HG03045 (cell line): ENCODE data around the gene TNIK.
"Not testable (repeated sequence)": the region's sequence is repeated elsewhere in the genome, so short reads cannot be mapped to it uniquely, and the experiment has no call there.

Experiments
- ATAC-seq: cut with Tn5 transposase; IDR thresholded peaks from one replicate; pipeline ENCODE4 v1.9.1; 2021; ENCODE audit warnings: mild to moderate bottlenecking, moderate library complexity; ENCODE audit not compliant: unreplicated experiment

TNIK gene

DNA sequence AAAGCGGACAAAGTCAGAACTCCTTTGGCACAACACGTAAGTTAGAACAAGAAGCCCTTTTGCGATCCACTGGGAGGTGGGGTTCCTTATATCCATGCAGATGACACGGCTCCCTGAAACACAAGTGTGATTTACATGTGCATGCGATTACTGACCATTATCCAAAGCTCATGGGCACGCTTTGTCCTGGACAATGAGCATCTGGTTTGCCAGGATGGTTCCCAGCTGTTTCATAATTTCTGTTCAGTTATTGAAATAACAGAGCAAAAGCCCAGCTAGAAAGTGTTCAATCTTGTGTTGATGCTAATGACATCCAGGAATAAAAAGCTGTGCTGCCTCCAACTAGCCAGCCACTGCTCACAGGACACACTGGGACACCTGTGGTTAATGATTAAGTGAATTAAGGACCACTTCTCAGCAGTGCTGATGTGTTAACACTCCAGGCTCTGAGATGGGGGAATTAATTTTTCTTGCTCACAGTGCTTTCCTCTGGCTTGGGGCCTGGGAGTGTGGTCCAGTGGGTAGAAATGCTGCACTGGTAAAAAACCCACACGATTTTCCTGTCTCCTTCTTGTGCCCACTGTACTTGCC is 310.6 kb downstream of the TNIK start:
- no peak for ATAC-seq

DNA sequence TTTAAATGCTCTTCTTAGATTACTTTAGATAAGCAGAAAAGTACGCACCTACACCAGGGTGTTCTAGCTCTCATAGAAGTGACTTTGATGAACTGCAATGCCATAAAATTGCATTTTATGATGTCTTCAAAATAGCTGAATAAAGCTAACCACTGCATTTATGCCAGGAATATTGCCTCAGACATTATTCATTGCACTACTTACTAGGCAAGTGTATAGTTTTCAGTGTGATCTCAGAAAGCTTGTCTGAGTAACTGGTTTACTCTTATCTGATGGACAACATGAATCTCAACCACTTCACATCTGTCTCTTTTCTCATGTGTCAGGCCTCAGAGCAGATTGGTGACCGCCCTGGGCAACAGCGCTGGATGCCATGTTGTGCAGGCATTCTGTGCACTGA is 314.4 kb downstream of the TNIK start:
- no peak for ATAC-seq

DNA sequence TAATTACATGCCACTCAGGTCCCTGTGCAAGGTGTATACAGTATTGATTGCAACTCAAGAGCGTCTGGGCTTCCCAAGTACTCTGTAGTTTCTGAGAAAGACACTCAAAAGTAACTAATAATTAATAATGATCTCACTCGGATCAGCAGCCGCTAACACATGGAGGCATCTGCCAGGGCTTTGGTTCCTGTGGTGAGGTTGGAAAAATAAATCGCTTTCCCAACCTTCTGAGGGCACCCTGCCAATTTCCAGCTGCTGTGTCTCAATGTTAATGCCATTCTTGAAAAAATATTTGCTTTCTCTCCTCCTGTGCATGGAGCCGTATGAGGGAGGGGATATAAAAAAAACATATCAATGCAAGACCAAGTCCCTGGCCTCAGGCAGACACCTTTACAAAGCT is 317.2 kb downstream of the TNIK start:
- ATAC-seq = no peak

DNA sequence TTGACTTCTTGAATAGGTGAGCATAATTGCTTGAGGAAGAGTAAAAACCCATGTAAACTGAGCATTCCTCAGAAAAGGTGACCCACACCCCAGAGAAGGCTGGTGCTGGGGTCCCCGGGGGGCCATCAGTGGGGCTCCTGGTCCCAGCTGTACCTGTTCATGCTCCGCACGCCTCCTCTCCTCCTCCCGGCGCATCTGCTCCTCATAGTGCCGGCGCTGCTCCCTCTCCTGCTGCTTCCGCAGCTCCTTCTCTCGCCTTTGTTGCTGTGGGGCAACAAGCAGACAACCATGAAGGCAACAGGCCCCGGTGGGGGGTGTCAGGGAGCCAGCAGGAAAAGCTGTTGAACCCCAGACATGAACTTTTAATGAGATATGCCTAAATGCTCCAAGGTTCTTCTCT is 320.0 kb downstream of the TNIK start:
- no peak for ATAC-seq

DNA sequence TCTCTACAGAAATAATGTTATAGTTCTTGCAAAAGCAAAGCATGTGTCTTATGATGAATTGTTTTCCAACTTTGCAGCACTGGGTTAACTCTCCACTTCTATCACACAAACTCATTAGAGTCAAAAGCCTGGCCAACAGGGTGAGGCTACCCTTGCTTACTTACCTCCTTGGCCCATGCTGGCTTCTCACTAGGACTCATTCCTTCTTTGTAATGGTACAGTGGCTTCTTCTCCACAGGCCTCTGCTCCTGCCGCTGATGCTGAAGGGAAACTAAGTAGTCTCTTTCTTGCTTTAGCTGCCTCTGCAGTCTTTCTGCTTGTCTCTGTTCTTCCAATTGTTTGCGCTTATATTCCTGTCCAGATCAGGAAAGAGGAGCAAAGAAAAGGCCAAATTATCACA is 322.2 kb downstream of the TNIK start:
- ATAC-seq = no peak

DNA sequence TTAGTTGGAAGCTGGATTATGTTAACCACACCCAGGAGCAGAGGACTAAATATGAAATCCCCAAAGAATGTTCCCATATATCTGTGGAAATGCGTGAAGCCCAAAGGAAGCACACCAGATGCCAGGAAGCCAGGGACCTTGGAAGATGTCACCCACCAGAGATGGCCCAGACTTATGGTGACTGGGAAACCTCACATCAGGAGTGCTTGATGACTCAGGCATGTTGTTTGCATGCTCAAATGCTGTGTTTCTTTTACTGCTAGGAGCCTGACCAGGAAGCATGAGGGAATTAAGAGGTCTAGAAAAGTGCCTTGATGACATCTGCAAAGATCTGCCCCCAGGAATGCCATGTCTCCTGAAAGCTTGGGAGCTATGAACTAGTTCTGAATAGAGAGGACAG is 324.7 kb downstream of the TNIK start:
- no peak for ATAC-seq

DNA sequence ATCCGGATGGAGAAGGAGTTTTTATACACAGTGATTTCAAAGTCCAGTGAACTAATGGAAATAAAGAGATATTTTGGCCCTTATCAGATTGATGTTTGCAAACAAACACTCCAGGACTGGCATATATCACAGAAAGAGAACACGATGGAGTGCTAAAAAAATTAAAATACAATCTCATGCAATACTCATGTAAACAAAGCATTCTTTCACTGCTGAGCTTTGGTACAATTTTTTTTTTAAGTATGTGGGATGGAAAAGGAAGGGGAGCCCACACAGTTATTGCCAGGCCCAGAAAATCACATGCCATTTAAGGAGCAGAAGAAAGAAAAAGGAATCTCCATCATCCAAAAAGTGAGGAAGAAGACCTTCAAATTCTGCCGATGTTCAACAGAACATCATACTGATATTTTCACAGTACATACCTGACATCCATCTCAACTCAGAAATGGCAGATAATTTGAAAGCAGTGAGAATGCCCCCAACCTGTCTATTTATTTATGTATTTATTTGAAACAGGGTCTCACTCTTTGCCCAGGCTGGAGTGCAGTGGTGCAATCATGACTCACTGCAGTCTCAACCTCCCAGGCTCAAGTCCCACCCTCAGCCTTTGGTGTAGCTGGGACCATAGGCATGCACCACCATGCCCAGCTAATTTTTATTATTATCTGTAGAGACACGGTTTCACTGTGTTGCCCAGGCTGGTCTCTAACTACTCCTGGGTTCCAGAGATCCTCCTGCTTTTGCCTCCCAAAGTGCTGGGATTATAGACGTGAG is 326.2 kb downstream of the TNIK start:
- no peak for ATAC-seq

DNA sequence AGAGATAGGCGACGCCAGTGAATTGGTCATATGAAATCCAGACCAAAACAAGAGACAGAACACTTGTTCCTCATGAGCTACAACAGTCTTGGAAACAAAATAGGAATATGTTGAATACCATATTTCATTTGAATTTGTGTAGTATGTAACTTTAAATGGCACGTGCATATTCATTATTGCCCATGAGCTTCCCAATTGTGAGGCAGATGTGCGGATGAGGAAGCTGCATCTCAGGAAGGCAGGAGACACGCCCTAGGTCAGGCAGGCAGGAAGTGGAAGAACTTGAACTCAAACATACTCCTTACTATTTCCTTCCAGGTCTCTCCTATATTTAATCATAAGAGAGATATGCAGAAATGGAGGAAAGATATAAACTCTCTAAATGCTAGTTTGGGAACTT is 326.9 kb downstream of the TNIK start:
- no peak for ATAC-seq

DNA sequence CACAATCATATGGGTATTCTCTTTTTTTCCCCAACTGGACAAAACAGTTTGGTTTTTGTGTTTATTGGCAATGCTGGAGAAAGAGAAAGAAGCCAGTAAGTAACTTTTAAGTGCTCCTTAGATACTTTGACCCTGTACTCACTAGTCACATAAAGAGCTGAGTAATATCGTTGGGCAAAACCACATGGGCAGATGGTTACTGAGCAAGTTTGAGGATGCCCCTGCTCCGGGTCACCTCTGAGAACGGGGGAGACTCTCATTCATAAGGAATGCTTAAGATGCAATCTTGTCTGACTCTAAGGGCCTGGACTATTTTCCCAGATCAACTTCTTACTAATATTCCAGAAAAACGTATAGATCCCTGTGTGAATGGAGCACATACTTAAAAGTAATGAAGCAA is 327.3 kb downstream of the TNIK start:
- ATAC-seq = no peak

DNA sequence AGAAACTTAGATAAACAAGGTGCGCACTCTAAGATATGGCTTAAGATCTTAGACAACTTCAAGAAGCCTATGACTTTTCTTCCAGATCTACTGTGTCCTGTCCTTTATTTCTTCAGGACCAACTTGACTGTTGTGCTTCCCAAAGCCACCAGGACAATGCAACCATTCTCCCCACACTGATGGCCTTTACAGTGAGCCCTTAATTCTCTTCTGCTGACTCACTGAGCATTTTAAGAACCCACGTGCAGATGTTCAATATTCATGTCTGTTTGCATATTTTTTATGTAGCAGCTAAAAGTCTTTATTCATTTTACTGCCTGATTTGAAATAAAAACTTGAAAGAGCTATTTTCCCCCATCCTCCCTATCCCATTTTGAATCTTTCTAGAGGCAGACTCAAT is 330.4 kb downstream of the TNIK start:
- no peak for ATAC-seq

DNA sequence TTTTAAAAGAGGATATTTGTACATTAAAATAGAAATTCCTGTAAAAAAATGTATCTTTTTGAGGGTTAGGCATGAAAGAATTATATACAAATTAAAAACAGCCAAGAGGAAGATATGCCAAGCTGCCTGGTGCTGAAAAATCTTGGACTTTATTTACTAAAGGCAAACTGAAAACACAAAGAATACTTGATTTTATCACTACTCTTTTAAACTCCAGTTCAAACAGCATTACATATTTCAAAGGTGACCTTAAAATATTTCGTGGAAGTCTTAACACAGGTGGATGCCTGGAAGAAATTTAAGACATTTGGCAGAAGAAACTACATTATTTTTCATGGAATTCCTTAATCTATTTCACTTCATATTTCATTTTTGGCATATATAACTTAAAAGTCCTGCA is 332.6 kb downstream of the TNIK start:
- no peak for ATAC-seq

DNA sequence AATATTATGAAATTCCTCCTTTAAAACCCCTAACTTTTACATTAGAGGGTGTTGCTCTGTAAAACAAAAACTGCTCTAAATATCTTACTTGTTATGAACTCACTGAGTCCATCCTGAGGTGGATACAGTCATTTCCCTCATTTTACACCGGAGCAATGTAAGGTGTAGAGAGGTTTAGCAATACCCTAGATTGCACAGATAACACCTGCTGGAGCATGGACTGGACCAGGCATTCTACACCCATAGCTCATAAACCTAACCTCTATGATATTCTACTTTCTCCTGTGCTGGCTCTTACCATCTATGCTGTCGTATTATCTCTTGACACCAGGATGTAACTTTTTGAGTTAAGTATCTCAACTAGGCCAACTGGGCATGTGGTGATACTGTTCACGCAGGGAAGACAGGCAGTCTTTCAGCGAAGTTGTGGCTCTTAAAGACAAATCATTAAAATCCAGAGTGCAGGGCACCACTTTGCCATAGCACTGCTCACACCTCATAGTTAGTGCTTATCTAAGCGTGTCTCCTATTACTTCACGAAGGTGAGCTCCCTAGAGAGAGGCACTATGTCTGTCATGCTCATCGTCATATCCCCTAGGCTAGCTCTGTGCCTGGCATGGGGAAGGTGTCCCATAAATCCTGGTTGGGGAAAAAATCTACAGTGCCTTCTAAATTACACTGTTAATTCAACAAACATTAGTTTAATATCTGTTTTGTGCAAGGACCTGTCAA is 333.6 kb downstream of the TNIK start:
- ATAC-seq = no peak

DNA sequence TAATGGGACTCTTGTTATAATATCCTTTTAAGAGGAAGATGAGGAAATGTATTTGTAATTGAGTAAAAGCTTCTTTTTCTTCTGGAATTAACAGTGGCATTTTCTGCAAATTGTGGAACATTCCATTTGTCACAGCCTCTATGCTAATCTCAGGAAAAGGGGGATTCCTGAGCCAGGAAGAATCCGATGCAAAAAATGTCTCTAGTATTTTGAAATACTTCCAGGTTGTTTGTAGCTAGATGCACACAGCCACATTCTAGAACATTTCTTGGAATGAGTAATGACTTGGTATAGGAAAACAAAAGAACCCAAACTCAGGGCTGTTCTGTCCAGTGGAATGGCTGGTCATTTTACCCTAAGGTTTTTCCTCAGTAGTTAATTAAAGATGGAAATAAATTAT is 335.2 kb downstream of the TNIK start:
- ATAC-seq = no peak

DNA sequence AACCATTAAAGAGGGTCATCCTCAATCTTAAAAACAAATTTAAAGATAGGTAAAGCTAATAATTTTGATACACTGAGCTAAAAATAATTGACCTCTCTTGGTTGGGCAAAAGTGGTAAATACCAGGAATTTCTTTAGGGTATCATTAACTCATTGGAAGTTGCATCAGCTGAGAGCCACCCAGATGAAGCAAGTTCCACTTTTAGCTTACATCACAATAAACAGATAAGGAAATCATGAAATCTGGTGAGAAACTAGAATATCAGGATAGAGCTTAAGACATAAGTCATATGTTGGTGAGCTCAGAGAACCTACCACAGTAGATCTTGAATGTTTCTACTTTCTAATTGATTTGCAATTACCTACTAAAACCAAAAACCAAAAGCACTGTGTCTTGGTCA is 336.3 kb downstream of the TNIK start:
- no peak for ATAC-seq

DNA sequence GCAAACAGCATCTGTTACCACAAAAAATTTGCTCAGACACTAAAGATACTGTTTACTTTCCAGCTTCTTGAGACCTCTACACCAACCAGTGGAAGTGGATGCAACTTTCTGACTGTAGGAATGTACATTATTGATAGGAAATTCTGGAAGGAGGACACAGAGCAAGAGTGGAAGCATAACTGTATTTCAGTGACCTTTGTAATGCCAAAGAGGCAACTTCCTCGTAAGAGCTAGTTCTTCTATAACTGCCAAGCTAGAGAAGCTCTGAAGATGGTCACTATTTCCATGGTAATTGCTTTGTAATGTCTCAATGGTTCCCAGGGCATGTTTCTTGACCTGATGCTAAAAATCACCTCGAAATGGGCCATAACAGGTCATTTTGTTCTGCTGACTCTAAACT is 337.3 kb downstream of the TNIK start:
- no peak for ATAC-seq

DNA sequence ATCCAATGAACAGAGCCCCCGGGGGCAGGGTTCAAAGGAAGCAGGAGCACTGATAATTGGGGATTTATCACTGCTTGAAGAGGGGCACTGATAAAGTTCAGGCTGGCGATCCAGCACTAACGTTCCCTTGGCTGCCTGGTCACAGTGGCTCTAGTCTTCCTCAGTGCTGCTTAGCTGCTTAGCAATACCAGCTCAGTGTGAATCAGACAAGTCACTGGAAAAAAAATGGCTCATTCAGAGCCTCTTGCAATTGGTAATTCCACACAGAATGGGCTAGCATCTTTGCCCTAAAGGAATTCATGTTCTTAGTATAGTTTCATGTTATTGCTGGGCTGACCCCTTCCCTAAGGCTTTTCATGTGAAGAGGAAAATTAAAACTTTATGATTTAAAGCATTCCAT is 338.0 kb downstream of the TNIK start:
- ATAC-seq = no peak

DNA sequence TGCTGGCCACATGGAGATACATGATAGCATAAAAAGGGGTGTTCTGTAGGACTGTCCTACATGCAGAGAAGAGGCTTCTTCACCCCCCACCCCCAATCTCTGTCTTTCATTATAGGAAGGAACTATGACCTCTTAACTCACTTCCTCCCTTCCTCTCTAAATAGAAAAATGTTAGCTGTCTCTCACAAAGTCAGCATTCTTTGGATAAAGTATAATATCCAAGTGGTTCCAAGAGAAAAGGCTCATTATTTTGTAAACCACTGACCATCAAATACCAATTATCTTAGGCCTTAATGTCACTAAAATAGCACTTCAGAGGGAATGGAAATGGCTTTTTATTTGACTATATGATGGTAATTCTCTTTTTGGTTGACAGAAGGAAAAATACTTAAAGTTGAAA is 338.4 kb downstream of the TNIK start:
- ATAC-seq = no peak

DNA sequence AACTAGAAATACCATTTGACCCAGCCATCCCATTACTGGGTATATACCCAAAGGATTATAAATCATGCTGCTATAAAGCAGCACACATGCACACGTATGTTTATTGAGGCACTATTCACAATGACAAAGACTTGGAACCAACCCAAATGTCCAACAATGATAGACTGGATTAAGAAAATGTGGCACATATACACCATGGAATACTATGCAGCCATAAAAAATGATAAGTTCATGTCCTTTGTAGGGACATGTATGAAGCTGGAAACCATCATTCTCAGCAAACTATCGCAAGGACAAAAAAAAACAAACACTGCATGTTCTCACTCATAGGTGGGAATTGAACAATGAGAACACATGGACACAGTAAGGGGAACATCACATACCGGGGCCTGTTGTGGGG is 340.8 kb downstream of the TNIK start:
- not testable (repeated sequence) for ATAC-seq

DNA sequence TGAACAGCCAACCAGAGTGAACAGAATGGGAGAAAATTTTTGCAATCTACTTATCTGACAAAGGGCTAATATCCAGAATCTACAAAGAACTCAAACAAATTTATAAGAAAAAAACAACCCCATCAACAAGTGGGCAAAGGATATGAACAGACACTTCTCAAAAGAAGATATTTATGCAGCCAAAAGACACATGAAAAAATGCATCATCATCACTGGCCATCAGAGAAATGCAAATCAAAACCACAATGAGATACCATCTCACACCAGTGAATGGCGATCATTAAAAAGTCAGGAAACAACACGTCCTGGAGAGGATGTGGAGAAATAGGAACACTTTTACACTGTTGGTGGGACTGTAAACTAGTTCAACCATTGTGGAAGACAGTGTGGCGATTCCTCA is 341.2 kb downstream of the TNIK start:
- not testable (repeated sequence) for ATAC-seq

DNA sequence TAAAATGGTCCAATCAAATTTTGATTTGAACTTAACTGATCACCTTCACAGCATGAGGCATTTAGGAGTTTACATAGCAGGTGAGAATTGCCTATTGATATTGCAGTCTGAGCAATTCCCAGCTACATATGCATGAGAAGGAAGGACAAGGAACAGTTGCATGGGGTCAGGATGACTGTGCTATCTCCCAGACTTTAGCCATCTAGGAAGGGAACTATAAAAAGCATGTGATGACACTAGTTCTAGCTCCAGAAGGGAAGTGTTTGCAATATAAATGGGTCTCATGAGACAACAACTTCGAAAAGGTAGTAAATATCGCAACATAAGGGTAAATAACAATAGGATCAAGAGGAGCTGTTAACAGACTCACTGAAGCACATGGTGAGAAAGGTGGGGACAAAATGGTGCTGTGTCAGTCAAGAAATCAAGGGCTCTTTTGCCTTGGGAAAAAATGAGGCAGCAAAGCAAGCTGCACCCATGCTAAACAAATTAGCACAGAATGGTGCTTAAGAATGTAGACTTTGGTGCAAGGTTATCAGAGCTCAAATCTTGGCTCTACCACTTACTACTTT is 343.3 kb downstream of the TNIK start:
- no peak for ATAC-seq

DNA sequence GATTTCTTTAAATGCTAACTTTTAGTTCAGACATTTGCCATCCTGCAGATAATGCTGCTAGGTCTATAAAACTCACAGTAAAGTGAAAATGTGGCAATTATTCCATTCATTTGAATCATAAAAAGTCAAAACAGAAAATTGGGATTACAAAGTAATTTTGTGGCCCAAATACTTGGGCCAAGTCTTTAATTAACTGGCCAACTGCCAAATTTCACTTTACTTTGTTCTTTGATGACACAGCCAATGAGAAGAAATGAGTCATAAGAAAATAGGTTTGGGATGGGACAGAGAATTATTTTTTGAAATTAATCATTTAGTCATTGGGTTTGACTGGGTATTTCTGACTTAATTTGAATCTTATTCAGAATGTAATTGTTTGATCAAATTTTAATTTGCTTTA is 343.8 kb downstream of the TNIK start:
- ATAC-seq = no peak

DNA sequence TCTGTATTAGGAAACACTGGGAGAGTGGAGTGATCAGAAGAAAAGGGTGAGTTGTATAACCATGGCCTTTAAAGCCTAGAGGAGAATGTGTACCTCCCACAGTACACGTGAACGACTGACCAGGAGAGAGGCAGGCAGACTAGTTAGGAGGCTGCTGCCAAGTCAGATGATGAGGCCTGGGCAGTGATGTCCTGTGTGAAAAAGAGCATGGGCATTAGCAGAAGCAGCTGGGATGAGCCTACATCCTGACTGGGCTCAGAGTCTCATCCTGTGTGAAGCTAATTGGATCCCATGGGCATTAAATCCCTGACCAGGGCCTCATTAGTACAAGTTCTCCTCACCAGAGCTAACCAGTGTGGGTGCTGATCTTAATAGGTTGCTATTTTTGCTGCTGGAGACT is 344.5 kb downstream of the TNIK start:
- ATAC-seq = no peak
